ENCODE data around the gene C1orf174. TPM values are rescaled to one million over a fixed set of nuclear protein-coding genes. Genes with fewer than 3 reads are reported as not detected.

The C1orf174 gene
- total RNA-seq, 1 donor from 2014 or later = 25.7 TPM

DNA sequence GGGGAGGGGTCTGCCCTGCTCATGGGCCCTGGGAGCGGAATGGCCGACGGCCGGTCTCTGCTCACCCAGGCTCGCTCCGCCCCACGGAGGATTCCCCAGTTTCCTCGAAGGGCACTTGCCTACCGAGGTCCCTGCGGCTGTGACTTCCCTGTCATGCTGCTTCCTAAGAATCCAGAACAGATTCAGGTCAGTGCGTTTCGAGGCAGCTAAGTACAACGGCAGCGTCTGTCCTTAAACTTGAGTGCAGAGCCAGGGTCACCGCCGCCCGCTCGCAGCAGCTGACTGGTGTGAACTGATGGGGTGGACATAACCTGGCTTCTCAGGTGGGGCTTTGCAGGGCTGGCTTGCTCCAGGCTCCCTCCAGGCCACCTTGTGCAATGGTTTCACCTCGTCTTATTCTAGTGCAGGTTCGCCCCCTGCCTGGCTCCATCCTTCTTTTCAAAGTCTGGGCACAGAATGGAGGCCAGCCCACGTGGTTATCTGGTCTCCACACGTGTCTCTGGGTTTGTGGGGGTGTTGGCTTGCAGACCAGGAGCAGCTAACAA is 7.6 kb upstream of the C1orf174 start:
- no peak overlapping the region for H3K27ac Mint-ChIP-seq (ENCODE audit: unreplicated experiment)
- no peak overlapping the region for H3K4me3 Mint-ChIP-seq (ENCODE audit: unreplicated experiment)
- TF ChIP-seq, protein P1, sequence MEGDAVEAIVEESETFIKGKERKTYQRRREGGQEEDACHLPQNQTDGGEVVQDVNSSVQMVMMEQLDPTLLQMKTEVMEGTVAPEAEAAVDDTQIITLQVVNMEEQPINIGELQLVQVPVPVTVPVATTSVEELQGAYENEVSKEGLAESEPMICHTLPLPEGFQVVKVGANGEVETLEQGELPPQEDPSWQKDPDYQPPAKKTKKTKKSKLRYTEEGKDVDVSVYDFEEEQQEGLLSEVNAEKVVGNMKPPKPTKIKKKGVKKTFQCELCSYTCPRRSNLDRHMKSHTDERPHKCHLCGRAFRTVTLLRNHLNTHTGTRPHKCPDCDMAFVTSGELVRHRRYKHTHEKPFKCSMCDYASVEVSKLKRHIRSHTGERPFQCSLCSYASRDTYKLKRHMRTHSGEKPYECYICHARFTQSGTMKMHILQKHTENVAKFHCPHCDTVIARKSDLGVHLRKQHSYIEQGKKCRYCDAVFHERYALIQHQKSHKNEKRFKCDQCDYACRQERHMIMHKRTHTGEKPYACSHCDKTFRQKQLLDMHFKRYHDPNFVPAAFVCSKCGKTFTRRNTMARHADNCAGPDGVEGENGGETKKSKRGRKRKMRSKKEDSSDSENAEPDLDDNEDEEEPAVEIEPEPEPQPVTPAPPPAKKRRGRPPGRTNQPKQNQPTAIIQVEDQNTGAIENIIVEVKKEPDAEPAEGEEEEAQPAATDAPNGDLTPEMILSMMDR (IDR thresholded peaks at IDR 0.05) = no peak
- no peaks in the 10 kb centered on the region for H3K9me3 Mint-ChIP-seq (ENCODE audit: low read depth)
- H3K27me3 Mint-ChIP-seq (ENCODE audit: low read depth) = peaks cover 10% of the 10 kb centered on the region
- peak; percentile 82 for DNase-seq (ENCODE audit: low spot score)
- peaks cover 9% of the 10 kb centered on the region for H3K4me1 Mint-ChIP-seq (ENCODE audit: low read depth)
- H3K36me3 Mint-ChIP-seq (ENCODE audit: low read depth) = no peaks in the 10 kb centered on the region

DNA sequence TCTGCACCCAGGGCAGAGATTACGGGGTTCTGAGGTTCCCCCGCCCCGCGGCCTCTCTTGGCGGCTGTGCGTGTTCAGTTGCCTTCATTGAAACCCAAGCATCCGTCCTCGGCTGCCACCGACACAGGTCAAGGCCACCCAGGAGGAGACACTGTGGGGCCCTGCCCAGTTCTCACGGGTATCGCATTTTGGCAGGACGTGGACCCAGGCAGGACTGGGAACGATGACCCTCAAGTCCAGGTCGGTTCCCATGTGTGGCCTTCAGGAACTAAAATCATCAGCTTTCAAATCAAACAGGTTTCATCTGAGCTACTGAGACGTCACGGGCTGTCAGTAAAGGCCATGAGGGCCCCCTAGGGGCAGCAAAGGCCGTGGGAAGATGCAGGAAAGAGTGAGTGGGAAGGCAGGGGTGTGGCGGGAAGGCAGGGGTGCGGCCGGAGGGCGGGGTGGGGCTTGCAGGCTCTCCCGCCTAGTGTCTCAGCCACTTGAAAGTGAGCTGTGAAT is 7.0 kb upstream of the C1orf174 start:
- H3K4me1 Mint-ChIP-seq (ENCODE audit: low read depth) = peaks cover 9% of the 10 kb centered on the region
- TF ChIP-seq, protein P1 (IDR thresholded peaks at IDR 0.05) = peak; percentile 11
- H3K27ac Mint-ChIP-seq (ENCODE audit: unreplicated experiment) = no peak overlapping the region
- H3K4me3 Mint-ChIP-seq (ENCODE audit: unreplicated experiment) = no peak overlapping the region
- H3K27me3 Mint-ChIP-seq (ENCODE audit: low read depth) = peaks cover 10% of the 10 kb centered on the region
- no peaks in the 10 kb centered on the region for H3K9me3 Mint-ChIP-seq (ENCODE audit: low read depth)
- H3K36me3 Mint-ChIP-seq (ENCODE audit: low read depth) = no peaks in the 10 kb centered on the region
- DNase-seq (ENCODE audit: low spot score) = peak; percentile 77

DNA sequence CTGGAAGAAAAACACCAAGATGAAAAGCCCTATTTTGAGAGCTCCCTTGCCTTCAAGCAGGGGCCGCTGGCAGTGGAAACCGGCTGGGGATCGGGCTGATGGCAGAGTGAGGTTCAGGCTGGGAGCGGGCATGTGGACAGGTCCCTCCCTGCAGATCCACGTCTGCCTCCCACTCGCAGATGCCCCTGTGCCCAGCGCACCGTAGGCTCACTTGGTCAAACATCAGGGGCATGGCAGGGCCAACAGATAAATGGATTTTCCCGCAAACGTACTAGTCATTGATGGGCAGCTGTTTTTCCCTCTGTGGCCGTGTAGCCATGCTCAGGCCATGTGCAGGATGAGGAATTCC is 6.6 kb upstream of the C1orf174 start:
- TF ChIP-seq, protein P1 (IDR thresholded peaks at IDR 0.05) = no peak
- Mint-ChIP-seq H3K36me3 (ENCODE audit: low read depth) (no peaks in the 10 kb centered on the region), H3K4me1 (ENCODE audit: low read depth) (peaks cover 9% of the 10 kb centered on the region), H3K27me3 (ENCODE audit: low read depth) (peaks cover 10% of the 10 kb centered on the region), H3K4me3 (ENCODE audit: unreplicated experiment) (no peak overlapping the region), H3K9me3 (ENCODE audit: low read depth) (no peaks in the 10 kb centered on the region), H3K27ac (ENCODE audit: unreplicated experiment) (no peak overlapping the region)
- DNase-seq (ENCODE audit: low spot score) = peak; percentile 90

DNA sequence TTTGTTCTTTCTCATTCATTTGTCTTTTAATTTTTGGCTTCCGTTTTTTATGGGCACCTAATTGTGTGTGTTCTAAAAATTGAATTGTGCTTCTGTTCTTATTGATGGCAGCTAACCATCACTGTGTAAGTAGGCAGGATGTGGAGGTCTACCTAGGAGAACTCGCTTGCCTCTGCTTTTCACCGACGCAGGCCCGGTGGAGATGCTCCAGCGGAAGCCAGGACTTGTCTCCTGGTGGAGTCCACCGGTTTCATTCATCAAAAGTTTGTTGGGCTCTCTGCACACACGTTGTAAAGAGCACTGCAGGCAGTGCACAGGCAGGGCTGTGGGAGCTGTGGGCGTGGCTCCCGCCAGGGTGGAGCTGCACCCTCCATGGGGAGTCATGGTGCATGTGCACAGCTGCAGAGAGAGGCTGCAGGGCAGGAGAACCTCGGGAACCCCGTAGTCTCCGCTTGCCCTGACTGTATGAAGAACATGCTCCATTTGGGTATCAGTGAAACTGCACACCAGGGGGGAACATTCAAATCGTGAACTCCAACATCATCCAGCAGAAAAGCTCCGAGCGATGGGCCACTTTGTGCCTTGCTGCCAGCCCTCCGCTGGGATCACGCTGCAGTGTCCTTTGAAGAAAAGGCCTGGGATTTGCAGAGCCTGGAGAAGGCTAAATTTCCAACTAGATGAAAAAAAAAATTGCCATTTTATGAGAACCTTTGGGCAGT is 6.0 kb upstream of the C1orf174 start:
- Mint-ChIP-seq H3K4me1 (ENCODE audit: low read depth) (peaks cover 12% of the 10 kb centered on the region), H3K9me3 (ENCODE audit: low read depth) (no peaks in the 10 kb centered on the region), H3K27me3 (ENCODE audit: low read depth) (peaks cover 9% of the 10 kb centered on the region), H3K4me3 (ENCODE audit: unreplicated experiment) (no peak overlapping the region), H3K27ac (ENCODE audit: unreplicated experiment) (no peak overlapping the region), H3K36me3 (ENCODE audit: low read depth) (no peaks in the 10 kb centered on the region)
- DNase-seq (ENCODE audit: low spot score) = peak; percentile 84
- TF ChIP-seq, protein P1 (IDR thresholded peaks at IDR 0.05) = no peak

DNA sequence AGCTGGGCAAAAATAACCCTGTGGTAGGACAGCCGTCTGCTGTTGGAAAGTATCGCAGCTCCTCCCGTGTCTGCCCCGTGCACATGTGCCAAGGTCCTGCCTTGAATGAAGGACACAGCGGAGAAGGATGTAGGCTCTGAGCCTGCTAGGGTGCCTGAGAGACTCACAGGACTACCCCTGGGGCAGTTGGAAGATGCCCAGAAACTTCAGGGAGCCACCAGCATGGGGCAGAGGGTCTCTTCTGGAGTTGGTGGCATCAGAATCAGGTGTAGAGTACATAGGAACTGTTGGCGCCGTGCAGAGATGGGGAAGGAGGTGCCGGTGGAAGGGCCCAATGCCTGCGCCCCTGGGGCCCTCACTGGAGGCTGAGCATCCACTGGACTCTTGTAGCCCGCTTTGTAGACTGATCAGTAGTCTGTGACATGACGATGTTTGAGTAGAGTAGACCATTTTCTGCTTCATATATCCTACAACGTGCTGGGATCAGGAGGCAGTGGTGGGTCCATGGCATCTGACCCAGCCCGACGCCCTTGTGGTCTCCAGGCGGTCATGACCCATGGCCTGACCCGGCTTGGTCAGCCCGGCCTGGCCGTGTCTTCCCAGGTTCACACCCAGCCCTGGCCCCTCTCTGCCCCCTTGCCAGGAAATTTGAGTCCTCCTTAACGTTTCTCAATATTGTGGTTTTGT is 5.3 kb upstream of the C1orf174 start:
- Mint-ChIP-seq H3K27me3 (ENCODE audit: low read depth) (peaks cover 9% of the 10 kb centered on the region), H3K27ac (ENCODE audit: unreplicated experiment) (no peak overlapping the region), H3K4me1 (ENCODE audit: low read depth) (peaks cover 8% of the 10 kb centered on the region), H3K9me3 (ENCODE audit: low read depth) (no peaks in the 10 kb centered on the region), H3K4me3 (ENCODE audit: unreplicated experiment) (no peak overlapping the region), H3K36me3 (ENCODE audit: low read depth) (no peaks in the 10 kb centered on the region)
- DNase-seq (ENCODE audit: low spot score) = peak; percentile 60
- TF ChIP-seq, protein P1 (IDR thresholded peaks at IDR 0.05) = no peak

Data from chondrocyte (in vitro differentiated cells).